ENCODE data around the gene EFNB1. TPM values are rescaled to one million over a fixed set of nuclear protein-coding genes. Genes with fewer than 3 reads are reported as not detected.
A peak's percentile ranks its signal among the peaks of the same experiment; 100 is the strongest.

EFNB1 gene
- total RNA-seq, 1 experiment from 2014 or later: 78.1 TPM

- ChIA-PET CTCF (interaction anchor here (0.7 kb wide), 1 partner anchor 319 kb away, joined by 5 read pairs; no protein-coding TSS in a partner anchor), POLR2A (ENCODE audit: low non-redundant PET) (no interaction called here)
- no TSS peak for BruUV-seq (replicated peaks)
- DNase-seq (ENCODE audit: low spot score): no peak
- Histone ChIP-seq H3K9me3 (ENCODE audit: low read depth, low read length, poor library complexity, severe bottlenecking) (no peaks in the 10 kb centered on the region), H3K27ac (ENCODE audit: low read depth, low read length, poor library complexity, severe bottlenecking) (peak overlapping the region; percentile 84), H3K4me3 (ENCODE audit: low read depth, low read length, poor library complexity, severe bottlenecking) (peak overlapping the region; percentile 82), H3K36me3 (ENCODE audit: insufficient read depth, low read length, poor library complexity, severe bottlenecking) (peaks cover 33% of the 10 kb centered on the region), H3K4me1 (ENCODE audit: insufficient read depth, low read length, poor library complexity, severe bottlenecking) (peaks cover 14% of the 10 kb centered on the region), H3K27me3 (replicated peaks; ENCODE audit: insufficient read depth, low read depth, low read length, poor library complexity) (no peaks in the 10 kb centered on the region)
- TF ChIP-seq EZH2 (IDR thresholded peaks at IDR 0.05; ENCODE audit: borderline replicate concordance, low read depth, low read length, poor library complexity, severe bottlenecking): no peak
- TF ChIP-seq CTCF (conservative IDR thresholded peaks at IDR 0.05; ENCODE audit: low read depth, low read length): no peak
- intact Hi-C loops (cut with micrococcal nuclease; ENCODE audit: unreplicated experiment): no loop called here
Measured at GRCh38 chrX:68832516-68833447, 4.0 kb downstream of the EFNB1 start.

- peaks cover 35% of the 10 kb centered on the region for H3K36me3 ChIP-seq (ENCODE audit: insufficient read depth, low read length, poor library complexity, severe bottlenecking)
- no peak for DNase-seq (ENCODE audit: low spot score)
- H3K27me3 ChIP-seq (replicated peaks; ENCODE audit: insufficient read depth, low read depth, low read length, poor library complexity): no peaks in the 10 kb centered on the region
- BruUV-seq (replicated peaks): no TSS peak
- H3K27ac ChIP-seq (ENCODE audit: low read depth, low read length, poor library complexity, severe bottlenecking): no peak overlapping the region
- ChIA-PET POLR2A (ENCODE audit: low non-redundant PET) (no interaction called here), CTCF (no interaction called here)
- H3K4me1 ChIP-seq (ENCODE audit: insufficient read depth, low read length, poor library complexity, severe bottlenecking): peaks cover 17% of the 10 kb centered on the region
- no peaks in the 10 kb centered on the region for H3K9me3 ChIP-seq (ENCODE audit: low read depth, low read length, poor library complexity, severe bottlenecking)
- no peak for TF ChIP-seq CTCF (conservative IDR thresholded peaks at IDR 0.05; ENCODE audit: low read depth, low read length)
- TF ChIP-seq EZH2 (IDR thresholded peaks at IDR 0.05; ENCODE audit: borderline replicate concordance, low read depth, low read length, poor library complexity, severe bottlenecking): no peak
- intact Hi-C loops (cut with micrococcal nuclease; ENCODE audit: unreplicated experiment): no loop called here
- peak overlapping the region; percentile 82 for H3K4me3 ChIP-seq (ENCODE audit: low read depth, low read length, poor library complexity, severe bottlenecking)
Measured at GRCh38 chrX:68833448-68833805, 4.6 kb downstream of the EFNB1 start.

GRCh38 chrX:68833855-68834331, 5.1 kb downstream of the EFNB1 start:
- Histone ChIP-seq H3K27me3 (replicated peaks; ENCODE audit: insufficient read depth, low read depth, low read length, poor library complexity) (no peaks in the 10 kb centered on the region), H3K4me1 (ENCODE audit: insufficient read depth, low read length, poor library complexity, severe bottlenecking) (peaks cover 17% of the 10 kb centered on the region), H3K4me3 (ENCODE audit: low read depth, low read length, poor library complexity, severe bottlenecking) (peak overlapping the region; percentile 82), H3K27ac (ENCODE audit: low read depth, low read length, poor library complexity, severe bottlenecking) (no peak overlapping the region), H3K9me3 (ENCODE audit: low read depth, low read length, poor library complexity, severe bottlenecking) (no peaks in the 10 kb centered on the region), H3K36me3 (ENCODE audit: insufficient read depth, low read length, poor library complexity, severe bottlenecking) (peaks cover 40% of the 10 kb centered on the region)
- intact Hi-C loops (cut with micrococcal nuclease; ENCODE audit: unreplicated experiment): no loop called here
- no peak for DNase-seq (ENCODE audit: low spot score)
- TF ChIP-seq CTCF (conservative IDR thresholded peaks at IDR 0.05; ENCODE audit: low read depth, low read length): no peak
- no TSS peak for BruUV-seq (replicated peaks)
- ChIA-PET POLR2A (ENCODE audit: low non-redundant PET) (no interaction called here), CTCF (no interaction called here)

Measured in A673 (cell line).